HG02678 (cell line): ENCODE data around the gene RCAN2.

Source experiments
- ATAC-seq: cut with Tn5 transposase; IDR thresholded peaks from one replicate; pipeline ENCODE4 v1.9.1; 2021; ENCODE audit warnings: mild to moderate bottlenecking, moderate library complexity; ENCODE audit not compliant: unreplicated experiment

The RCAN2 gene

DNA sequence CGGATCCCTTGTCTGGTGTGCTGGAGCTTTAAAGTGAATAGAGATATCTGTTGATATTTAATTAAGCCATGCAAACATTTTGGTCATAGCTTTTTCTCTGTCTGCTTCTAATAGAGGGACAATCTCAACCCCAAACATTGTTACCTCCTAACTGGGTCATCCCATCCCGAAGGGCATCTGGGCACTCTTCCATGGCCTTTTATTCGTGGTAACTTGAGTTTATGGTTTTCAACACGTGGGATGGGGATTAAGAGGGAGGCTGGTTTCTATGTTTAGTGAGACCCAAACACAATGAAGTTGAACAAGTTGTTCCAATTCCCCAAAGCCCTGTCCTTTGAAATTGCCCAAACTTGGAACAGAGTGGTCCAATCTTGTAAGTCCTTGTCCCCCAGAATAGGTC is 319.1 kb downstream of the RCAN2 start:
- no peak for ATAC-seq
